H1 (cell line): ENCODE data around the gene ARRDC1. TPM values are rescaled to one million over a fixed set of nuclear protein-coding genes. Genes with fewer than 3 reads are reported as not detected.

ENCODE experiments used
- CTCF ChIA-PET: fragments of 300-600 bp; sonication (Branson Sonifier 250); formaldehyde crosslinking; loops from one replicate; lab custom pipeline; 2021; ENCODE audit not compliant: partially characterized antibody; lab: Charles Lee
- POLR2A ChIA-PET: fragments of 300-600 bp; sonication (Branson Sonifier 250); formaldehyde crosslinking; loops from one replicate; lab custom pipeline; 2021; ENCODE audit warnings: inconsistent platforms; ENCODE audit not compliant: partially characterized antibody; lab: Charles Lee
- DNase-seq, 2 experiments: peaks; one replicate each; pipeline versions ENCODE4 v3.0.0 to v3.0.0-alpha.2; 2010 to 2022; ENCODE audit warnings: low spot score in 2 of 2, low read depth in 1 of 2, mixed read lengths in 1 of 2
- FAIRE-seq: peaks from 2 replicates; lab custom pipeline; 2011; peaks lifted over from hg19 to GRCh38; lab: Jason Lieb, UNC
- H2AFZ ChIP-seq: 2 replicates; pipeline ENCODE4 v1.8.1; 2012; ENCODE audit warnings: low read length, inconsistent platforms
- H2AK5ac ChIP-seq: 2 replicates; pipeline ENCODE4 v1.6.1; 2013; ENCODE audit warnings: low read depth, low read length
- H2BK120ac ChIP-seq: replicated peaks from 2 replicates; pipeline ENCODE3; 2013; ENCODE audit warnings: low read depth, low read length, inconsistent platforms
- H2BK12ac ChIP-seq: 2 replicates; pipeline ENCODE4 v1.6.1; 2013; ENCODE audit warnings: low read depth, low read length
- H2BK15ac ChIP-seq: 2 replicates; pipeline ENCODE4 v1.6.1; 2013; ENCODE audit warnings: low read length
- H2BK20ac ChIP-seq: 2 replicates; pipeline ENCODE4 v1.6.1; 2013; ENCODE audit warnings: low read length
- H2BK5ac ChIP-seq: 2 replicates; pipeline ENCODE4 v1.6.1; 2013; ENCODE audit warnings: low read depth, low read length
- H3K14ac ChIP-seq: 2 replicates; pipeline ENCODE4 v1.6.1; 2013; ENCODE audit warnings: inconsistent platforms; ENCODE audit not compliant: insufficient read length
- H3K18ac ChIP-seq: 2 replicates; pipeline ENCODE4 v1.6.1; 2013; ENCODE audit warnings: low read length; ENCODE audit errors: extremely low read depth
- H3K23ac ChIP-seq: 2 replicates; pipeline ENCODE4 v1.6.1; 2013; ENCODE audit warnings: inconsistent platforms; ENCODE audit not compliant: insufficient read length
- H3K23me2 ChIP-seq: 2 replicates; pipeline ENCODE4 v1.6.1; 2013; ENCODE audit warnings: low read depth, low read length
- H3K27ac ChIP-seq: 2 replicates; pipeline ENCODE4 v1.6.1; 2011; ENCODE audit warnings: low read depth, low read length, inconsistent platforms
- H3K27me3 ChIP-seq, 4 experiments: replicated peaks in 1 of 4; 1 replicate in 1 of 4; 2 replicates in 3 of 4; pipeline versions ENCODE4 v1.6.1 to v1.8.1; 2011 to 2013; ENCODE audit warnings: low read length in 3 of 4, mild to moderate bottlenecking in 3 of 4, inconsistent platforms in 2 of 4, mixed read lengths in 2 of 4, moderate library complexity in 1 of 4; ENCODE audit not compliant: control insufficient read depth in 3 of 4, insufficient read depth in 3 of 4; ENCODE audit errors: extremely low read depth in 1 of 4
- H3K36me3 ChIP-seq, 4 experiments: 2 replicates each; pipeline versions ENCODE4 v1.6.1 to v1.8.1; 2011 to 2013; ENCODE audit warnings: mild to moderate bottlenecking in 4 of 4, low read length in 3 of 4, moderate library complexity in 2 of 4, control low read depth in 1 of 4, inconsistent platforms in 1 of 4; ENCODE audit not compliant: insufficient read depth in 4 of 4, control insufficient read depth in 2 of 4
- H3K4ac ChIP-seq: replicated peaks from 2 replicates; pipeline ENCODE3; 2013; ENCODE audit warnings: low read length, low read depth, mixed read lengths, inconsistent platforms; ENCODE audit not compliant: insufficient read length
- H3K4me1 ChIP-seq, 4 experiments: replicated peaks in 1 of 4; 1 replicate in 1 of 4; 2 replicates in 3 of 4; pipeline versions ENCODE4 v1.6.1 to v1.8.1; 2011 to 2013; ENCODE audit warnings: low read length in 3 of 4, inconsistent platforms in 2 of 4, mixed read lengths in 1 of 4; ENCODE audit not compliant: insufficient read depth in 4 of 4, control insufficient read depth in 3 of 4
- H3K4me2 ChIP-seq, 2 experiments: 2 replicates each; pipeline versions ENCODE4 v1.6.1 to v1.8.1; 2011 to 2013; ENCODE audit warnings: low read depth in 2 of 2, low read length in 2 of 2, control low read depth in 1 of 2, inconsistent platforms in 1 of 2, mild to moderate bottlenecking in 1 of 2; ENCODE audit not compliant: insufficient read depth in 1 of 2
- H3K4me3 ChIP-seq, 4 experiments: fragments of 200-600, 300-600 bp in 1 of 4; sonication (generic), shearing (Covaris generic), sonication (Bioruptor Twin) in 1 of 4; 2 replicates each; pipeline versions ENCODE4 v1.5.1 to v1.8.1; 2011 to 2016; ENCODE audit warnings: low read length in 4 of 4, low read depth in 3 of 4, control low read depth in 2 of 4, inconsistent platforms in 2 of 4, mild to moderate bottlenecking in 2 of 4, mixed read lengths in 1 of 4, moderate library complexity in 1 of 4; ENCODE audit not compliant: insufficient read depth in 2 of 4; ENCODE audit errors: extremely low read depth in 1 of 4
- H3K56ac ChIP-seq: replicated peaks from 2 replicates; pipeline ENCODE3; 2013; ENCODE audit warnings: low read depth, mild to moderate bottlenecking, mixed read lengths, low read length, inconsistent platforms; ENCODE audit not compliant: insufficient read length
- H3K79me1 ChIP-seq: 2 replicates; pipeline ENCODE4 v1.6.1; 2013; ENCODE audit warnings: low read depth, low read length, control low read depth
- H3K79me2 ChIP-seq, 2 experiments: 2 replicates each; pipeline versions ENCODE4 v1.6.1 to v1.8.1; 2012 to 2013; ENCODE audit warnings: low read length in 2 of 2, mild to moderate bottlenecking in 2 of 2, inconsistent platforms in 1 of 2; ENCODE audit not compliant: insufficient read depth in 2 of 2, control insufficient read depth in 1 of 2
- H3K9ac ChIP-seq, 4 experiments: replicated peaks in 1 of 4; 1 replicate in 1 of 4; 2 replicates in 3 of 4; pipeline versions ENCODE4 v1.6.1 to v1.8.1; 2011 to 2013; ENCODE audit warnings: low read depth in 3 of 4, low read length in 3 of 4, control low read depth in 2 of 4, mild to moderate bottlenecking in 2 of 4, moderate library complexity in 2 of 4, inconsistent platforms in 1 of 4; ENCODE audit errors: extremely low read depth in 1 of 4
- H3K9me3 ChIP-seq, 2 experiments: 2 replicates each; pipeline versions ENCODE4 v1.6.1 to v1.8.1; 2012 to 2013; ENCODE audit warnings: mild to moderate bottlenecking in 2 of 2, moderate library complexity in 2 of 2, control low read depth in 1 of 2, inconsistent platforms in 1 of 2, low read depth in 1 of 2, low read length in 1 of 2, mixed read lengths in 1 of 2; ENCODE audit not compliant: insufficient read depth in 2 of 2
- H4K20me1 ChIP-seq, 2 experiments: replicated peaks in 1 of 2; 2 replicates each; pipeline versions ENCODE3 to v1.8.1; 2011 to 2013; ENCODE audit warnings: inconsistent platforms in 2 of 2, low read length in 2 of 2, mild to moderate bottlenecking in 1 of 2; ENCODE audit not compliant: insufficient read depth in 2 of 2, control insufficient read depth in 1 of 2
- H4K5ac ChIP-seq: 2 replicates; pipeline ENCODE4 v1.6.1; 2013; ENCODE audit warnings: low read length, low read depth, mixed read lengths, inconsistent platforms; ENCODE audit not compliant: insufficient read length
- H4K8ac ChIP-seq: 2 replicates; pipeline ENCODE4 v1.8.0; 2013; ENCODE audit warnings: mild to moderate bottlenecking, moderate library complexity, low read length, inconsistent platforms; ENCODE audit not compliant: insufficient read depth; ENCODE audit errors: extremely low read depth
- H4K91ac ChIP-seq: replicated peaks from 2 replicates; pipeline ENCODE3; 2013; ENCODE audit warnings: low read length, mixed read lengths, inconsistent platforms; ENCODE audit not compliant: insufficient read length
- BCL11A ChIP-seq, 2 experiments: IDR thresholded peaks; one replicate each; pipeline ENCODE4 v1.6.1; 2011; ENCODE audit warnings: low read depth in 2 of 2, low read length in 2 of 2, mild to moderate bottlenecking in 2 of 2
- CBX5 ChIP-seq: fragments of 300-800, 300-1000 bp; sonication (generic); IDR thresholded peaks from 2 replicates; pipeline ENCODE4 v1.7.1; 2016; ENCODE audit warnings: antibody characterized with exemption, low read length, low read depth
- CEBPB ChIP-seq: IDR thresholded peaks from 2 replicates; pipeline ENCODE4 v1.6.1; 2012; ENCODE audit warnings: low read depth, low read length
- CTBP2 ChIP-seq: IDR thresholded peaks from 2 replicates; pipeline ENCODE4 v1.7.0; 2011; ENCODE audit warnings: borderline replicate concordance, mild to moderate bottlenecking, moderate library complexity, mixed read lengths, low read length; ENCODE audit not compliant: insufficient read depth, insufficient read length
- EGR1 ChIP-seq: IDR thresholded peaks from 2 replicates; pipeline ENCODE4 v1.6.1; 2011; ENCODE audit warnings: low read depth, low read length, borderline replicate concordance
- JUN ChIP-seq: IDR thresholded peaks from 2 replicates; pipeline ENCODE4 v1.6.1; 2011; ENCODE audit warnings: low read depth, mild to moderate bottlenecking, improper control_type of control experiment, low read length
- PHF8 ChIP-seq: fragments of 200-600 bp; sonication (generic); conservative IDR thresholded peaks from 2 replicates; pipeline ENCODE4 v1.7.1; 2012; ENCODE audit warnings: low read depth, mild to moderate bottlenecking, inconsistent platforms, low read length, moderate library complexity
- POLR2A ChIP-seq, 2 experiments: IDR thresholded peaks; 1 replicate in 1 of 2; 2 replicates in 1 of 2; pipeline ENCODE4 v1.6.1; 2011; ENCODE audit warnings: low read depth in 2 of 2, low read length in 2 of 2, mild to moderate bottlenecking in 2 of 2; ENCODE audit errors: control extremely low read depth in 1 of 2
- POLR2AphosphoS5 ChIP-seq: IDR thresholded peaks from 2 replicates; pipeline ENCODE4 v1.6.1; 2011; ENCODE audit warnings: low read depth, low read length
- SP2 ChIP-seq: IDR thresholded peaks from 2 replicates; pipeline ENCODE4 v1.6.1; 2012; ENCODE audit warnings: mild to moderate bottlenecking, low read length, inconsistent platforms
- SRF ChIP-seq: IDR thresholded peaks from 2 replicates; pipeline ENCODE4 v1.6.1; 2011; ENCODE audit warnings: mild to moderate bottlenecking, low read depth, low read length, moderate library complexity
- TBP ChIP-seq: IDR thresholded peaks from 2 replicates; pipeline ENCODE4 v1.6.1; 2011; ENCODE audit warnings: low read depth, low read length, improper control_type of control experiment
- YY1 ChIP-seq: IDR thresholded peaks from 2 replicates; pipeline ENCODE4 v1.6.1; 2011; ENCODE audit warnings: low read depth, mild to moderate bottlenecking, low read length
- WGBS, 2 experiments: shearing (Covaris generic) in 1 of 2; methylation state at CpG; one replicate each; pipeline versions ENCODE4 v1.1.6 to v1.1.7; 2013 to 2015; ENCODE audit warnings: low lambda C conversion rate in 2 of 2, mixed read lengths in 2 of 2, inconsistent platforms in 1 of 2, low coverage in 1 of 2, missing lambda C conversion rate in 1 of 2; ENCODE audit not compliant: insufficient replicate concordance in 2 of 2, insufficient coverage in 1 of 2, insufficient read length in 1 of 2; ENCODE audit errors: extremely low coverage in 1 of 2, missing lambda C conversion rate in 1 of 2; 5-methylcytosine and 5-hydroxymethylcytosine counted together
- polyA plus RNA-seq, 7 experiments: library from polyadenylated mRNA; depleted of rRNA in 3 of 7; stranded (reverse) in 5 of 7; unstranded in 2 of 7; fragments of >200 nt in 5 of 7; fragments of 200-250 nt in 2 of 7; gene quantifications; 1 replicate in 5 of 7; 2 replicates in 1 of 7; 4 replicates in 1 of 7; pipeline versions ENCODE4 v1.2.1 to v1.2.3, GENCODE V29; 2011 to 2013; ENCODE audit warnings: missing spikeins in 2 of 7, mixed read lengths in 2 of 7
- total RNA-seq: library from RNA; stranded (reverse); fragmentation: NEBNext Ultra II Directional; extraction: Animal tissue kit (Norgen Biotek cat#: 25700); gene quantifications from 2 replicates; pipeline ENCODE4 v1.2.1, GENCODE V29; 2021
- TF ChIP-seq, protein P1 (sequence below): IDR thresholded peaks from 2 replicates; pipeline ENCODE4 v1.6.1; 2012; ENCODE audit warnings: low read length, inconsistent platforms

ARRDC1 gene
- total and polyA plus RNA-seq, 2 of the 8 experiments (the other 6 are each of a cell fraction or from before 2014, with no cell fraction given) = 22.0 to 58.4 TPM

DNA sequence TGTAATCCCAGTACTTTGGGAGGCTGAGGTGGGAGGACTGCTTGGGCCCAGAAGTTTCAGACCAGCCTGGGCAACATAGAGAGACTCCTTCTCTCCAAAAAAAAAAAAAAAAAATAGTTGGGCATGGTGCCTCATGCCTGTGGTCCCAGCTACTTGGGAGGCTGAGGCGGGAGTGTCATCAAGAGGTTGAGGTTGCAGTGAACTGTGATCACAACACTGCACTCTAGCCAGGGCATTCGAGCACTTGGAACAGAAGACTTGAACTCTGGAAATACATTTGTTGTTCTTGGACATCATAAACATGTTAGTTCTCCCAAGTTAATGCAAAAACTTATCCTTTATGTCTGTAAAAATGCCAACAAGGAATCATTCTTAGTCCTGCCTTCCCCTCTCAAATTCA is 42.9 kb downstream of the ARRDC1 start:
- Histone ChIP-seq H3K18ac (no peak overlapping the region), H4K5ac (no peak overlapping the region), H3K9me3 (0 out of 4 replicates have a peak, but pooled peaks cover 0 to 2% of the 10 kb centered on the region in 2 experiments), H3K27me3 (no peaks in the 10 kb centered on the region), H2BK120ac (no peak overlapping the region), H3K27ac (no peak overlapping the region), H3K14ac (no peak overlapping the region), H4K8ac (no peak overlapping the region), H2BK12ac (no peak overlapping the region), H3K4me1 (peaks cover 0 to 3% (median 0%) of the 10 kb centered on the region in 4 experiments; a peak in 1 of 7 replicates), H2AK5ac (no peak overlapping the region), H3K36me3 (peaks cover 0 to 19% (median under 1%) of the 10 kb centered on the region in 4 experiments; a peak in 2 of 8 replicates), H4K20me1 (peaks cover 17% of the 10 kb centered on the region in 2 experiments), H3K9ac (no peak overlapping the region), H2BK20ac (no peak overlapping the region), H3K4me3 (no peak overlapping the region), H3K4ac (no peak overlapping the region), H3K56ac (no peak overlapping the region), H3K79me2 (peaks cover 8 to 92% of the 10 kb centered on the region in 2 experiments), H3K23ac (no peak overlapping the region), H3K79me1 (peaks cover 20% of the 10 kb centered on the region), H2BK5ac (no peak overlapping the region), H4K91ac (no peak overlapping the region), H3K4me2 (no peak overlapping the region), H3K23me2 (no peaks in the 10 kb centered on the region), H2AFZ (no peak overlapping the region), H2BK15ac (no peak overlapping the region)
- CTCF ChIA-PET = interaction anchor here (0.8 to 2.2 kb wide), 4 partner anchors 15 to 66 kb away, joined by 3 to 11 read pairs (median 4); no protein-coding TSS in a partner anchor
- FAIRE-seq = no peak
- WGBS, 2 experiments = 82% methylated on average over 2 of the region's 2 CpGs; no CpG with 5 or more reads in 1 of the 2 experiments
- DNase-seq = no peak
- POLR2A ChIA-PET = interaction anchor here (0.6 to 1.9 kb wide), 3 partner anchors 17 to 42 kb away, joined by 3 to 6 read pairs (median 4); no protein-coding TSS in a partner anchor
- TF ChIP-seq POLR2AphosphoS5 (no peak), EGR1 (no peak), PHF8 (no peak), POLR2A (IDR thresholded peaks at IDR 0.05; ENCODE audit: control extremely low read depth in 1 of 2, low read depth in 2 of 2, low read length in 2 of 2) (no peak), TBP (no peak), BCL11A (IDR thresholded peaks at IDR 0.05; ENCODE audit: low read depth in 2 of 2, low read length in 2 of 2) (no peak), CTBP2 (no peak), YY1 (no peak), SRF (no peak), SP2 (no peak), CBX5 (no peak), JUN (no peak), CEBPB (no peak)
- TF ChIP-seq, protein P1, sequence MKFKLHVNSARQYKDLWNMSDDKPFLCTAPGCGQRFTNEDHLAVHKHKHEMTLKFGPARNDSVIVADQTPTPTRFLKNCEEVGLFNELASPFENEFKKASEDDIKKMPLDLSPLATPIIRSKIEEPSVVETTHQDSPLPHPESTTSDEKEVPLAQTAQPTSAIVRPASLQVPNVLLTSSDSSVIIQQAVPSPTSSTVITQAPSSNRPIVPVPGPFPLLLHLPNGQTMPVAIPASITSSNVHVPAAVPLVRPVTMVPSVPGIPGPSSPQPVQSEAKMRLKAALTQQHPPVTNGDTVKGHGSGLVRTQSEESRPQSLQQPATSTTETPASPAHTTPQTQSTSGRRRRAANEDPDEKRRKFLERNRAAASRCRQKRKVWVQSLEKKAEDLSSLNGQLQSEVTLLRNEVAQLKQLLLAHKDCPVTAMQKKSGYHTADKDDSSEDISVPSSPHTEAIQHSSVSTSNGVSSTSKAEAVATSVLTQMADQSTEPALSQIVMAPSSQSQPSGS = no peak
